Measurements from ENCODE around the gene CLCN1. TPM values are rescaled to one million over a fixed set of nuclear protein-coding genes. Genes with fewer than 3 reads are reported as not detected.
A peak's percentile ranks its signal among the peaks of the same experiment; 100 is the strongest.

CLCN1 gene
- total RNA-seq, 1 experiment from 2014 or later, result 0.55 TPM

DNA sequence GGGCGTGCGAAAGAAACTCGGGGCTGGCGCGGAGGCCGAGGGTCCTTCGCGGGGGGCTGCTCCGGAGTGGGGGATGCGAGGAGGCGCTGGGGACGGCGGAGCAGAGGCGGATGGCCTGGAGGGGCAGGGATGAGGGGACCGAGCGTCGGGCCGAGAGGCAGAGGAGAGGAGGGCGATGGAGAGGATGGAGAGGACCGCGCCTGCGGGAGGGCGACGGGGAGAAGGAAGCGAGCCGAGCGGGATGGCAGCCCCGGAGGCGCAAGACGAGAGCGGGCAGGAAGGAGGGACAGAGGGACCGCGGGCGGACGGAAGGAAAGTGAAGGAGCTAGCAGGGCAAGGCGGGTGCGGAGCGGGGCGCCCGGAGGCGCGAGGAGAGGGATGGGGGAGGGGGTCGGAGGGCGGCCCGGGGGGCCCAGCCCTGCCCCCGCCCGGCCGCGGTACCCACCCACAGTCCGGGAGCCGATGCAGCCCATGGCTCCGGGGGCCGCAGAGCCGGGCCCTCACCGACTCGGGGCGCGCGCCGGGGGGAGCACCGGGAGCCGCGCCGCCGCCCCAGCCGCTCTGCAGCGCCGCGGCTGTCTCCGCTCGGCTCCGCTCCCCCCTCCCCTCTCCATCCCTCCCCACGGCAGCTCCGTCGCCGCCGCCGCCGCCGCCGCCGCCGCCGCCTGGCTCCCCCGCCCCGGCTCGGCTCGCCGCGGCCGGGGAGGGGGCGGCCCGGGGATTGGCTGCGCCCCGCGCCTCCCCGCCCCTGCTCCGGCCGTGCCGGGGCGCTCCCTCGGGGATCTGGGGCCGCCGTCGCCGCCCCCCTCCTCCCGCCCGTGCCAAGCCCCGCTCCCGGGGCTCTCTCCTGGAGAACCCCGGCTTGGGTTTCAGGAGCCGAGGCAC, 46.5 kb downstream of the CLCN1 start, which contains the start of gene FAM131B:
TSS of gene FAM131B (minus strand) at position 583 of the 885 bp plus-strand sequence. CDS start at position 473, 110 bp downstream.
- CTCF ChIA-PET, result no interaction called here
- Histone ChIP-seq H3K4me1 (ENCODE audit: insufficient read depth, low read length) (no peaks in the 10 kb centered on the region; the same call in 1 of the 2 replicates), H2AFZ (ENCODE audit: low read length) (peak within 1 kb of the TSS; percentile 82), H3K9me3 (ENCODE audit: low read length) (no peaks in the 10 kb centered on the region), H3K4me3 (ENCODE audit: low read length) (peak within 1 kb of the TSS; percentile 82), H3K4me2 (ENCODE audit: low read length) (peak within 1 kb of the TSS; percentile 95), H4K20me1 (ENCODE audit: low read length) (no peaks in the 10 kb centered on the region), H3K9ac (ENCODE audit: low read length) (no peak within 1 kb of the TSS), H3F3A (ENCODE audit: low read length, unreplicated experiment) (no peaks in the 10 kb centered on the region), H3K9me2 (replicated peaks; ENCODE audit: low read length) (no peaks in the 10 kb centered on the region), H3K27ac (ENCODE audit: low read length) (no peak within 1 kb of the TSS), H3K27me3 (ENCODE audit: low read length) (peaks cover 9% of the 10 kb centered on the region), H3K36me3 (ENCODE audit: low read depth, low read length) (no peaks in the 10 kb centered on the region), H3K79me2 (ENCODE audit: low read length) (no peaks in the 10 kb centered on the region)
- no TSS peak for BruUV-seq (replicated peaks)
- TF ChIP-seq, protein P1, sequence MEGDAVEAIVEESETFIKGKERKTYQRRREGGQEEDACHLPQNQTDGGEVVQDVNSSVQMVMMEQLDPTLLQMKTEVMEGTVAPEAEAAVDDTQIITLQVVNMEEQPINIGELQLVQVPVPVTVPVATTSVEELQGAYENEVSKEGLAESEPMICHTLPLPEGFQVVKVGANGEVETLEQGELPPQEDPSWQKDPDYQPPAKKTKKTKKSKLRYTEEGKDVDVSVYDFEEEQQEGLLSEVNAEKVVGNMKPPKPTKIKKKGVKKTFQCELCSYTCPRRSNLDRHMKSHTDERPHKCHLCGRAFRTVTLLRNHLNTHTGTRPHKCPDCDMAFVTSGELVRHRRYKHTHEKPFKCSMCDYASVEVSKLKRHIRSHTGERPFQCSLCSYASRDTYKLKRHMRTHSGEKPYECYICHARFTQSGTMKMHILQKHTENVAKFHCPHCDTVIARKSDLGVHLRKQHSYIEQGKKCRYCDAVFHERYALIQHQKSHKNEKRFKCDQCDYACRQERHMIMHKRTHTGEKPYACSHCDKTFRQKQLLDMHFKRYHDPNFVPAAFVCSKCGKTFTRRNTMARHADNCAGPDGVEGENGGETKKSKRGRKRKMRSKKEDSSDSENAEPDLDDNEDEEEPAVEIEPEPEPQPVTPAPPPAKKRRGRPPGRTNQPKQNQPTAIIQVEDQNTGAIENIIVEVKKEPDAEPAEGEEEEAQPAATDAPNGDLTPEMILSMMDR (conservative IDR thresholded peaks at IDR 0.05; ENCODE audit: low read depth, low read length), result no peak
- TF ChIP-seq EZH2phosphoT487 (IDR thresholded peaks at IDR 0.05; ENCODE audit: borderline replicate concordance, low read length) (no peak), EZH2 (IDR thresholded peaks at IDR 0.05; ENCODE audit: low read length, unreplicated experiment) (no peak)
- intact Hi-C loops (cut with micrococcal nuclease), result no loop called here
- DNase-seq (no peak), ATAC-seq (peak; percentile 53)
- POLR2A ChIA-PET (ENCODE audit: unreplicated experiment), result interaction anchor here (0.7 kb wide), 1 partner anchor 61 kb away, joined by 7 read pairs; no protein-coding TSS in a partner anchor

DNA sequence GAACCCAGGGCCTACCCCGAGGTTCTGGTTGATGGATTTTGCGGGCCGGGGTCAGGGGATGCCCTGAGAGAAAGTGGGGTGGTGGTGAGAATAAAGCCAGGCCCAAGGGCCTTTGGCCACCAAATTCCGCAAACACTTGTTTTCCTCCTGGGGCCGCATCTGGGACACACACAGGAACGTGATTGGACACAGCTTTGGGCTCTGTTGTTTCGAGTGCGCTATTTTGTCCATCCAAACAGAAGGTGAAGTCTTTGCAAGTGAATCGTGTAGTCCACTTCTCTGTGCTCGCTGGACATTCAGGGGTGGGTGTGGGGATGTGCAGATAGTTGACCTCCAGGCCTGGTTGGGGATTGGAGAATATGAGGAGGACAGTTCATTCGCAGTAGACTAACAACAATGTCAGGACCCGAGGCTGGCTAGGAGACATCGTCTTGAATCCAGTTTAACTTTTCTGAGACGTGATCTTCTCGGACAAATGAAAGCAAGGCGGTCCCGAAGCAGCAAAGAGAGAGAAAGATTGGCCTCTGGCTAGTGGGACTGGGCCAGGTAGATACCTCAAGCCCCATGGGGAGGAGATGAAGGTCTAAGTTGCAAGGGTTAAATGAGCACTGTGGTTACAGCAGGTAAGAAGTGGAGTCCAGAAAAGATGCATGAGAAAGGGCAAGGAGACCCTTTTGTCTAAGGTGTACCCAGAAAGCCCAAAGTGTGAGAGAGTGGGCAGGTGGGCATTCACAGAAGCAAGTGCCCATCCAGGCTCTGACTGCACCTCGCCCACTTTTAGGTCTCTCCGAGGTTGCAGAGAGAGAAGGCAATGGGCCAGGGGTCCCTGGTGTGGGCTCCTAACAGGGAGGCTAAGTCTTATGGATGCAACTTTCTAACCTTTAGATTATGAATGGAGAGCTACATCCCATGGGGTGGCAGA, 47.4 kb downstream of the CLCN1 start:
- Histone ChIP-seq H4K20me1 (ENCODE audit: low read length) (no peaks in the 10 kb centered on the region), H3K4me3 (ENCODE audit: low read length) (peak overlapping the region; percentile 53), H2AFZ (ENCODE audit: low read length) (no peak overlapping the region), H3K4me2 (ENCODE audit: low read length) (peak overlapping the region; percentile 54), H3K9me2 (replicated peaks; ENCODE audit: low read length) (no peaks in the 10 kb centered on the region), H3K27me3 (ENCODE audit: low read length) (peaks cover 9% of the 10 kb centered on the region), H3K79me2 (ENCODE audit: low read length) (no peaks in the 10 kb centered on the region), H3K9ac (ENCODE audit: low read length) (no peak overlapping the region), H3K9me3 (ENCODE audit: low read length) (no peaks in the 10 kb centered on the region), H3K4me1 (ENCODE audit: insufficient read depth, low read length) (peaks cover 8% of the 10 kb centered on the region), H3F3A (ENCODE audit: low read length, unreplicated experiment) (no peaks in the 10 kb centered on the region), H3K27ac (ENCODE audit: low read length) (no peak overlapping the region), H3K36me3 (ENCODE audit: low read depth, low read length) (no peaks in the 10 kb centered on the region)
- ChIA-PET POLR2A (ENCODE audit: unreplicated experiment) (no interaction called here), CTCF (no interaction called here)
- ATAC-seq (no peak), DNase-seq (no peak)
- TF ChIP-seq EZH2 (IDR thresholded peaks at IDR 0.05; ENCODE audit: low read length, unreplicated experiment), result no peak
- BruUV-seq (replicated peaks), result TSS peak; percentile 36
- intact Hi-C loops (cut with micrococcal nuclease), result no loop called here

DNA sequence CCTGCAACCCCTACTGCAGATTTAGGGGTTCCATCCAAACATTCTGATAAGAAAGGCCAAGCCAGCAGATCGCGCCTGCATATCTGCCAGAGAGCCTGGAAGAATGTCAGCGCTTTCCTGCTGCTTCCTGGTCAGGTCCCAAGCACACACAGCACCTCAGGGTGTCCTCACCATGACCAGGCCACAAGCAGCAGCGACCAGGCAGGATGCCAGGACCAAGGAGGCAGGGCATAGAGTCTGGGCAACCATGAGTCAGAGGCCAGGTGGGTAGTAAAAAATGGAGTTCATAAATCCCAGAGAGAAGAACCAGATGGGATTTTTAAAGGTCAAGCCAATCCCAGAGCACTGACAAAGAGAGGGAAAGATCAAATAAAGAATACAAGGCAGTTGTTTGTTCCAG, 52.1 kb downstream of the CLCN1 start:
- no peaks in the 10 kb centered on the region for H3K79me2 ChIP-seq (ENCODE audit: low read length)
- BruUV-seq (replicated peaks), result no TSS peak
- ATAC-seq (peak; percentile 93), DNase-seq (peak; percentile 94)
- no peaks in the 10 kb centered on the region for H4K20me1 ChIP-seq (ENCODE audit: low read length)
- no peak overlapping the region for H3K9ac ChIP-seq (ENCODE audit: low read length)
- ChIA-PET CTCF (no interaction called here), POLR2A (ENCODE audit: unreplicated experiment) (no interaction called here)
- intact Hi-C loops (cut with micrococcal nuclease), result no loop called here
- TF ChIP-seq EZH2phosphoT487 (IDR thresholded peaks at IDR 0.05; ENCODE audit: borderline replicate concordance, low read length) (no peak), EZH2 (IDR thresholded peaks at IDR 0.05; ENCODE audit: low read length, unreplicated experiment) (no peak)
- TF ChIP-seq, protein P1 (conservative IDR thresholded peaks at IDR 0.05; ENCODE audit: low read depth, low read length), result no peak
- H3K9me3 ChIP-seq (ENCODE audit: low read length), result no peaks in the 10 kb centered on the region
- no peaks in the 10 kb centered on the region for H3K9me2 ChIP-seq (replicated peaks; ENCODE audit: low read length)
- no peak overlapping the region for H3K4me3 ChIP-seq (ENCODE audit: low read length)
- peaks cover 41% of the 10 kb centered on the region for H3K4me1 ChIP-seq (ENCODE audit: insufficient read depth, low read length)
- H3K4me2 ChIP-seq (ENCODE audit: low read length), result peak overlapping the region; percentile 48
- no peaks in the 10 kb centered on the region for H3F3A ChIP-seq (ENCODE audit: low read length, unreplicated experiment)
- peak overlapping the region; percentile 44; the same call in 1 of the 2 replicates for H2AFZ ChIP-seq (ENCODE audit: low read length)
- H3K27me3 ChIP-seq (ENCODE audit: low read length), result peaks cover 8% of the 10 kb centered on the region
- H3K27ac ChIP-seq (ENCODE audit: low read length), result peak overlapping the region; percentile 73
- H3K36me3 ChIP-seq (ENCODE audit: low read depth, low read length), result no peaks in the 10 kb centered on the region
